Subcutaneous adipose tissue (tissue), 4 donors: ENCODE measurements around the gene SRCAP. TPM values are rescaled to one million over a fixed set of nuclear protein-coding genes. Genes with fewer than 3 reads are reported as not detected.

ENCODE experiments used
- CTCF ChIP-seq: fragments of 450-650 bp; IDR thresholded peaks from one replicate; pipeline ENCODE4 v1.5.1; 2016; ENCODE audit warnings: low read depth, mild to moderate bottlenecking, control low read depth, antibody characterized with exemption, moderate library complexity
- total RNA-seq, 4 donors: library from RNA; depleted of rRNA; stranded (reverse); fragments of >200 nt; gene quantifications; one replicate each; pipeline ENCODE4 v1.1.0, GENCODE V29; 2016

The SRCAP gene
- total RNA-seq, 4 donors from 2014 or later, result 14.1 to 33.7 (median 20.0) TPM

DNA sequence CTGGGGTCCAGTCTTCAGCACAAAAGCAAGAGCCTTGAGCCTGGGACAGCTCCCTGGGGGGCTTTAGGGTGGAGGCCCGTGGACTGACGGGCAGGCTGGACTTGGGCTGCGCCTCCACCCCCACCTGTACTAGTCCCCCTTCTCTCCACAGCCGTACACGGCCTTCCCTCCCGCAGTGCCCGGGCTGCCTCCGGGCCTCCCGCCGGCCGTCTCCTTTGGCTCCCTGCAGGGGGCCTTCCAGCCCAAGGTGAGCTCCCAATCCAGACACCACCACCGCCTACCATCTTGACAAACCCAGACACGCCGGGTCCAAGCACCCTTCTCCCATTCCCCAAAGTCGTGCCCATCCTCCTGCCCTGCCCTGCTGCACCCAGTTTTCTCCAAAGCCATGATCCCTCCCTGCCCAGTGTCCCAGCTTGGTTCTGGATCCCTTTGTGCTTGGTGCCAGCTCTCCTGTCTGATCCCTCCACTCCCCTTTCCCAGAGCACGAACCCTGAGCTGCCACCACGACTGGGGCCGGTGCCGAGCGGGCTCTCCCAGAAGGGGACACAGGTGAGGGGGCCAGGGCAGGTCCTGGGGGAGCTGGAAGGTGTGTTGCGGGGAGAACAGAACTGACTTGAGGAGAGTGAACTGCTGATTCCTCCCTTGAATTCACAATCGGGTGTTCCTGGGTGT lies 33.7 kb upstream of the SRCAP start:
- no peak for TF ChIP-seq CTCF

GRCh38 chr16:30665830-30666190 lies 33.2 kb upstream of the SRCAP start:
- no peak for TF ChIP-seq CTCF

DNA sequence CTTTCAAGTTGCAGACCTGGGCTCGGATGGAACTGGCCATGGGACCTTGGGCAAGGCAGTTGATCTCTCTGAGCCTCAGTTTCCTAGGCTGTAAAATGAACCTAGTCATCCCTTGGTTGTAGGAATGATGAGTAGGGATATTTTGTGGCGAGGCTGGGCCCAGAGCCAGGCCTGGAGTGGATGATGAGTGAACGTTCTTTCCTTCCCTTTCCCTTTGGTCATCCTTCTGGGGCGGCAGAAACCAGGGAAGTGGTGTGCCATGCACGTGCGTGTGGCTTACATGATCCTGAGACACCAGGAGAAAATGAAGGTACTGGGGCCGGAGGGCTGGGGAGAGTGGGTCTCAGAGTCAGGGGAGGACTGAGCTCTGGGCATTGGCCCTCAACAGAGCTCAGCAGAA lies 32.3 kb upstream of the SRCAP start:
- no peak for TF ChIP-seq CTCF

DNA sequence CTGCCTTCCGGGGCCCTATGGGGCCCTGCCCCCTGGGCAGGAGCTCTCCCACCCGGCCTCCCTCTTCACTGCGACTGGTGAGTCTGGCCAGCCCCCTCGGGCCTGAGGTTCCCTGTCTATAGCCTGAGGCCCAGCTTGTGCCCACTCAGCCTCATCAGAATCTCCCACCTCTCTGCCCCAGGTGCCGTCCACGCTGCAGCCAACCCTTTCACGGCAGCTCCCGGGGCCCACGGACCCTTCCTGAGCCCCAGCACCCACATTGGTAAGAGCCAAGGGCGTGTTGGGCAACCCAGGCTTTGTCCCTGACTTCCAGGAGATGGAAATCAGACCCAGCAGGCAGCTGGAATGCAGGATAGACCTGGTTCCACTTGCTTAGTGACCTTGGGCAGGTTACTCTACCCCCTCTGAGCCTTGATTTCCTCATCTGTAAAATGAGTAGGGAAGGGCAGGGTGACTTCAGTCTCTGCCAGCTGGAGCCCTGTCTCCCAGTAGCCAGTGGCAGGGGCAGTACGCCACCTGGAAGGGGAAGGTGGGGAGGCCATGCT lies 31.5 kb upstream of the SRCAP start:
- TF ChIP-seq CTCF, result no peak

DNA sequence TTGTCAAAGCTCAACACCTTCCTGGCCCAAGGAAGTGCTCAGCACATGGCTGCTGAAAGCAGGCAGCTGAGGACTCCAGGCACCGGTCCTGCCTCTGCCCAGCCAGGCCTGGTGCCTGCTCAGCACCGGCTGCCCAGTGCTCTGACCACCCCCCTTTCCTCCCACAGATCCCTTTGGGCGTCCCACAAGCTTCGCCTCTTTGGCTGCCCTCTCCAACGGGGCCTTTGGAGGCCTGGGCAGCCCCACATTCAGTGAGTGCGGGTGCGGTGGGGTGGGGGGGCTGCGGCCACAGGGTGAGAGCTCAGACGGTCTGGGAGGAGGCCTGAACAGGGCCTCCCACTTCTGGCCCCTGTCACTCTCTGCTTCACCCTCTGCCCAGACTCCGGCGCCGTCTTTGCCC lies 30.6 kb upstream of the SRCAP start:
- TF ChIP-seq CTCF, result no peak

GRCh38 chr16:30669026-30669902 lies 29.7 kb upstream of the SRCAP start:
- no peak for TF ChIP-seq CTCF
